Heart left ventricle (tissue), 13 donors: ENCODE results near the gene TBC1D7.

Experiments used
- CTCF ChIP-seq, 12 donors: fragments of 200-600 bp; sonication (generic) in 4 of 12; IDR thresholded peaks; one replicate each; pipeline versions ENCODE4 v1.5.0 to v1.8.0; 2018 to 2022; ENCODE audit warnings: antibody characterized with exemption in 12 of 12, mild to moderate bottlenecking in 5 of 12
- POLR2A ChIP-seq, 2 donors: fragments of 450-650 bp; IDR thresholded peaks; one replicate each; pipeline ENCODE4 v1.6.1; 2017; ENCODE audit warnings: antibody characterized with exemption in 2 of 2, mild to moderate bottlenecking in 2 of 2, moderate library complexity in 2 of 2
- donor health status: ischemic (EF 13 %, LVEDD 7.1; RV severe dilation, severe dysfunction).
- donor health status: DM: no; HTN: yes; CAD: no.
- donor health status: DM: no; HTN: no; CAD: no.
- donor health status: ischemic (EF 25% LVEDD 6.9; RV normal size, moderate dysfunction).
- donor health status: ischemic (EF 25% LVEDD 5.7; RV mildly dilated, moderate dysfunction).
- donor health status: ischemic (EF 35%, LVEDD 5.7; RV mildly dilated, moderate dysfunction).
- donor health status: nonischemic (EF 11% LVEDD 7.7; RV severe dilation, severe dysfunction).
- donor health status: DM: yes; HTN: yes; CAD: no.
- donor health status: PGD.
- donor health status: ischemic (EF 29% LVEDD 5.4; RV normal size, mild dysfunction).
- donor health status: nonischemic (EF 23%, LVEDD 6.1; RV moderate dilation, normal function).

GRCh38 chr6:13288481-13288880 is 39.9 kb downstream of the TBC1D7 start:
- TF ChIP-seq POLR2A (IDR thresholded peaks at IDR 0.05) (no peak), CTCF (IDR thresholded peaks at IDR 0.05) (no peak)
